Nephron (organoid): ENCODE results near the gene SLCO4A1.

Experiments used
- H3K27ac Mint-ChIP-seq, 3 experiments: 2 replicates each; pipeline ENCODE4 v1.8.0; 2020; ENCODE audit warnings: mixed read lengths in 3 of 3, mild to moderate bottlenecking in 2 of 3, moderate library complexity in 1 of 3
- H3K27me3 Mint-ChIP-seq: 2 replicates; pipeline ENCODE4 v1.8.0; 2021; ENCODE audit warnings: low read depth, mild to moderate bottlenecking, moderate library complexity, mixed read lengths
- H3K36me3 Mint-ChIP-seq: 2 replicates; pipeline ENCODE4 v1.8.0; 2020; ENCODE audit warnings: low read depth, mixed read lengths
- H3K4me1 Mint-ChIP-seq: 2 replicates; pipeline ENCODE4 v1.8.0; 2020; ENCODE audit warnings: mixed read lengths
- H3K4me3 Mint-ChIP-seq, 3 experiments: 2 replicates each; pipeline ENCODE4 v1.8.0; 2020; ENCODE audit warnings: mild to moderate bottlenecking in 3 of 3, mixed read lengths in 3 of 3, moderate library complexity in 2 of 3
- H3K9me3 Mint-ChIP-seq: 2 replicates; pipeline ENCODE4 v1.8.0; 2020; ENCODE audit warnings: mixed read lengths
- TF ChIP-seq, protein P1 (sequence below), 3 experiments: fragments of 200-600 bp; sonication (generic); IDR thresholded peaks; one replicate each; pipeline ENCODE4 v1.5.0; 2021; ENCODE audit warnings: antibody characterized with exemption in 3 of 3; ENCODE audit not compliant: unreplicated experiment in 3 of 3

Gene SLCO4A1

GRCh38 chr20:62698231-62698630 lies 55.9 kb downstream of the SLCO4A1 start:
- TF ChIP-seq, protein P1, sequence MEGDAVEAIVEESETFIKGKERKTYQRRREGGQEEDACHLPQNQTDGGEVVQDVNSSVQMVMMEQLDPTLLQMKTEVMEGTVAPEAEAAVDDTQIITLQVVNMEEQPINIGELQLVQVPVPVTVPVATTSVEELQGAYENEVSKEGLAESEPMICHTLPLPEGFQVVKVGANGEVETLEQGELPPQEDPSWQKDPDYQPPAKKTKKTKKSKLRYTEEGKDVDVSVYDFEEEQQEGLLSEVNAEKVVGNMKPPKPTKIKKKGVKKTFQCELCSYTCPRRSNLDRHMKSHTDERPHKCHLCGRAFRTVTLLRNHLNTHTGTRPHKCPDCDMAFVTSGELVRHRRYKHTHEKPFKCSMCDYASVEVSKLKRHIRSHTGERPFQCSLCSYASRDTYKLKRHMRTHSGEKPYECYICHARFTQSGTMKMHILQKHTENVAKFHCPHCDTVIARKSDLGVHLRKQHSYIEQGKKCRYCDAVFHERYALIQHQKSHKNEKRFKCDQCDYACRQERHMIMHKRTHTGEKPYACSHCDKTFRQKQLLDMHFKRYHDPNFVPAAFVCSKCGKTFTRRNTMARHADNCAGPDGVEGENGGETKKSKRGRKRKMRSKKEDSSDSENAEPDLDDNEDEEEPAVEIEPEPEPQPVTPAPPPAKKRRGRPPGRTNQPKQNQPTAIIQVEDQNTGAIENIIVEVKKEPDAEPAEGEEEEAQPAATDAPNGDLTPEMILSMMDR (IDR thresholded peaks at IDR 0.05; ENCODE audit: unreplicated experiment in 3 of 3): no peak
- H3K9me3 Mint-ChIP-seq: peaks cover 4% of the 10 kb centered on the region
- no peak overlapping the region for H3K4me3 Mint-ChIP-seq
- H3K27ac Mint-ChIP-seq: no peak overlapping the region
- H3K4me1 Mint-ChIP-seq: no peaks in the 10 kb centered on the region
- H3K27me3 Mint-ChIP-seq: peaks cover 23% of the 10 kb centered on the region
- no peaks in the 10 kb centered on the region for H3K36me3 Mint-ChIP-seq

DNA sequence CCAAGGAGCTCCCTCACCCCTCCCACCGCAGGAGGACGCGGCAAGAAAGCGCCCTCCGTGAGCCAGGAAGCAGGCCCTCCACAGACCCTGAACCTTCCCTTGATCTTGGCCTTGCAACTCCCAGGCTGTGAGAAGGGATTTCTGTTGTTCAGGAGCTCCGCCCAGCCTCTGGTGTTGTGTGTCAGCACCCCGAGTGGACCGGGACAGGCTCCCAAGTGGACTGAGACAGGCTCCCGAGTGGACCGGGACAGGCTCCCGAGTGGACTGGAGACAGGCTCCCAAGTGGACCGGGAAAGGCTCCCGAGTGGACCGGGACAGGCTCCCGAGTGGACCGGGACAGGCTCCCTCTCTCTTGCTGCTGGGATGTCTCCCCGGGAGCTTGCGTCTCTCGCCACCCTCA lies 57.0 kb downstream of the SLCO4A1 start:
- Mint-ChIP-seq H3K4me1 (peaks cover 7% of the 10 kb centered on the region), H3K4me3 (no peak overlapping the region), H3K9me3 (peaks cover 4% of the 10 kb centered on the region), H3K36me3 (no peaks in the 10 kb centered on the region), H3K27me3 (peaks cover 26% of the 10 kb centered on the region), H3K27ac (no peak overlapping the region)
- TF ChIP-seq, protein P1 (IDR thresholded peaks at IDR 0.05; ENCODE audit: unreplicated experiment in 3 of 3): no peak

DNA sequence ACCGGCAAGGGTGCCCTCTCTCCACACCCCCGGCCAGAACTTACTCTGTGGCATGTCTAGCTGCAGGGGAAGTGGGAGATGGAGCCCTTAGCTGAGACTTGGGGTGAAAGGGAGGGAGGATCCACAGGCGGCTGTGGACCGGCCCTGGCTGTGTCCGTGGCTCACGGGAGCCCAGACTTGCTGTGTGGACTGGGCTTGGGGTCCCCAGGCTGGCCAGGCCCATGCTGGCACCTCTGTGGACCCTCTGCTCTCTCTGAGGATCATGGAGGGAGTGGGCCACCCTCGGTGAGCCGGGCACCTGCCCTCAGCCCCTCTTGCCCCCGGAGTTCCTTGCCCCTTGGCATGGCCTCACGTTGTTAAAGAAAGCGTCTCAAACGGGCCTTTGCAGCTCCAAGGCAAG lies 57.4 kb downstream of the SLCO4A1 start:
- H3K4me3 Mint-ChIP-seq: no peak overlapping the region
- no peak overlapping the region for H3K27ac Mint-ChIP-seq
- peaks cover 31% of the 10 kb centered on the region for H3K27me3 Mint-ChIP-seq
- TF ChIP-seq, protein P1 (IDR thresholded peaks at IDR 0.05; ENCODE audit: unreplicated experiment in 3 of 3): no peak
- H3K36me3 Mint-ChIP-seq: no peaks in the 10 kb centered on the region
- peaks cover 12% of the 10 kb centered on the region for H3K4me1 Mint-ChIP-seq
- peaks cover 4% of the 10 kb centered on the region for H3K9me3 Mint-ChIP-seq

GRCh38 chr20:62700261-62700930 lies 58.1 kb downstream of the SLCO4A1 start:
- Mint-ChIP-seq H3K4me1 (peaks cover 15% of the 10 kb centered on the region), H3K9me3 (peaks cover 4% of the 10 kb centered on the region), H3K36me3 (no peaks in the 10 kb centered on the region), H3K27me3 (peaks cover 28% of the 10 kb centered on the region), H3K4me3 (no peak overlapping the region), H3K27ac (no peak overlapping the region)
- TF ChIP-seq, protein P1 (IDR thresholded peaks at IDR 0.05; ENCODE audit: unreplicated experiment in 3 of 3): no peak

- TF ChIP-seq, protein P1 (IDR thresholded peaks at IDR 0.05; ENCODE audit: unreplicated experiment in 3 of 3): no peak
- Mint-ChIP-seq H3K4me3 (no peak overlapping the region), H3K4me1 (peaks cover 15% of the 10 kb centered on the region), H3K27me3 (peaks cover 31% of the 10 kb centered on the region), H3K27ac (no peak overlapping the region), H3K9me3 (no peaks in the 10 kb centered on the region), H3K36me3 (no peaks in the 10 kb centered on the region)
Measured at GRCh38 chr20:62701161-62702012, 59.1 kb downstream of the SLCO4A1 start.
